SK-N-SH (cell line): ENCODE results near the gene AKR1C2.
"Not testable (repeated sequence)": the region's sequence is repeated elsewhere in the genome, so short reads cannot be mapped to it uniquely, and the experiment has no call there.

Source experiments
- CTCF ChIP-seq: fragments of 200-600 bp; sonication (generic); IDR thresholded peaks from 2 replicates; pipeline ENCODE4 v1.6.1; 2017; ENCODE audit warnings: antibody characterized with exemption, mild to moderate bottlenecking, moderate library complexity
- POLR2AphosphoS5 ChIP-seq: IDR thresholded peaks from 2 replicates; pipeline ENCODE4 v1.6.1; 2012; ENCODE audit warnings: low read depth, low read length
- RAD21 ChIP-seq: IDR thresholded peaks from 2 replicates; pipeline ENCODE4 v1.6.1; 2012; ENCODE audit warnings: mild to moderate bottlenecking, low read length
- TAF1 ChIP-seq: IDR thresholded peaks from 2 replicates; pipeline ENCODE4 v1.6.1; 2012; ENCODE audit warnings: low read depth, mild to moderate bottlenecking, low read length, moderate library complexity, borderline replicate concordance
- TEAD4 ChIP-seq: IDR thresholded peaks from 2 replicates; pipeline ENCODE4 v1.4.0; 2012; ENCODE audit warnings: mild to moderate bottlenecking, borderline replicate concordance; ENCODE audit not compliant: insufficient read depth
- YY1 ChIP-seq: IDR thresholded peaks from 2 replicates; pipeline ENCODE4 v1.4.0; 2012; ENCODE audit warnings: low read depth, mild to moderate bottlenecking

- not testable (repeated sequence) for TF ChIP-seq YY1, CTCF, TAF1, POLR2AphosphoS5, RAD21, TEAD4
Measured at GRCh38 chr10:4970362-4970761, 33.3 kb downstream of the AKR1C2 start.
